Kidney (tissue), 14 donors: ENCODE measurements around the gene CDK7. TPM values are rescaled to one million over a fixed set of nuclear protein-coding genes. Genes with fewer than 3 reads are reported as not detected.

Source experiments
- DNase-seq, 5 donors: peaks; one replicate each; pipeline ENCODE4 v3.0.0-alpha.2; 2013 to 2020
- FAIRE-seq: peaks from 2 replicates; lab custom pipeline; 2012; peaks lifted over from hg19 to GRCh38; lab: Jason Lieb, UNC
- H3K27ac ChIP-seq, 2 donors: one replicate each; pipeline ENCODE4 v1.7.0; 2013; ENCODE audit warnings: low read depth in 2 of 2, low read length in 2 of 2, inconsistent platforms in 1 of 2
- H3K27me3 ChIP-seq: one replicate; pipeline ENCODE4 v1.7.1; 2013; ENCODE audit warnings: low read length, inconsistent platforms; ENCODE audit not compliant: control insufficient read depth, insufficient read depth
- H3K36me3 ChIP-seq, 3 donors: one replicate each; pipeline versions ENCODE4 v1.7.0 to v1.7.1; 2013; ENCODE audit warnings: low read length in 3 of 3, control low read depth in 1 of 3, inconsistent platforms in 1 of 3; ENCODE audit not compliant: insufficient read depth in 3 of 3, control insufficient read depth in 2 of 3
- H3K4me1 ChIP-seq, 3 donors: one replicate each; pipeline versions ENCODE4 v1.7.0 to v1.7.1; 2013; ENCODE audit warnings: low read length in 3 of 3, inconsistent platforms in 1 of 3, low read depth in 1 of 3; ENCODE audit not compliant: control insufficient read depth in 2 of 3, insufficient read depth in 2 of 3
- H3K4me3 ChIP-seq, 3 donors: one replicate each; pipeline versions ENCODE4 v1.7.0 to v1.8.1; 2013; ENCODE audit warnings: low read length in 3 of 3, control low read depth in 1 of 3, inconsistent platforms in 1 of 3
- H3K9ac ChIP-seq, 3 donors: one replicate each; pipeline versions ENCODE4 v1.7.0 to v1.7.1; 2013; ENCODE audit warnings: low read length in 3 of 3, control low read depth in 1 of 3, inconsistent platforms in 1 of 3
- H3K9me3 ChIP-seq, 3 donors: one replicate each; pipeline versions ENCODE4 v1.7.0 to v1.7.1; 2013; ENCODE audit warnings: low read length in 3 of 3, control low read depth in 1 of 3, inconsistent platforms in 1 of 3; ENCODE audit not compliant: control insufficient read depth in 2 of 3, insufficient read depth in 1 of 3
- intact Hi-C: fragments of 100-400 bp; cut with DNase I; formaldehyde crosslinking; loops from one replicate; pipeline ENCODE4 v1.11.1; 2022
- polyA plus RNA-seq: library from polyadenylated mRNA; stranded (reverse); fragments of 350-450 nt; fragmentation: Illumina TruSeq; extraction: RNeasy Lipid Tissue Mini Kit (QIAGEN cat#74804); gene quantifications from one replicate; pipeline ENCODE4 v1.2.3, GENCODE V29; 2014; ENCODE audit warnings: low read depth, low replicate concordance; ENCODE audit not compliant: insufficient read depth
- total RNA-seq: library from RNA; stranded (reverse); fragmentation: NEBNext Ultra II Directional; extraction: Animal tissue kit (Norgen Biotek cat#: 25700); gene quantifications from one replicate; pipeline ENCODE4 v1.2.1, GENCODE V29; 2021
- TF ChIP-seq, protein P1 (sequence below): IDR thresholded peaks from 3 replicates; pipeline ENCODE4 v1.5.1; 2012; ENCODE audit warnings: mild to moderate bottlenecking, moderate library complexity, borderline replicate concordance; ENCODE audit not compliant: insufficient read depth; ENCODE audit errors: extremely low read depth
- donor health status: control.
- donor health status: control.
- donor health status: control.
- donor health status: control.
- donor health status: control.
- donor health status: DM: yes; HTN: yes; CAD: no.
- donor health status: Normal renal cell carcinoma (clear cell type).

The CDK7 gene
- total and polyA plus RNA-seq, 2 donors from 2014 or later: 22.7 to 29.4 TPM

DNA sequence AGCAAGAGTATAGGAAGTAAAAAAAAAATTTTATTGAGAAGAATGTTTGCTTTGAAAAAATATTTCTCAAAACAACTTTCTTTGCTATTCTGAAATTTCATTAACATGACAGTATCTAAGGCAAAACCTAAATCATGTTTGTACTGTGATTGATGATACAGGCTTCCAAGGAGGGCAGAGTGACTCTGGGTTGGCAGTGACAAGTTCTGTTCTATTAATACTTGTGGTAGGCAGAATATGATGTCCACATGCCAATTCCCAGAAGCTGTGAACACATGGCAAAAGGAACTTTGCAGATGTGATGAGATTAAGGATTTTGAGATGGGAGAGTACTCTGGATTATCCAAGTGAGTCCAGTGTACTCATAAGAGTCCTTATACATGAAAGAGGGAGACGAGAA, 81.3 kb downstream of the CDK7 start:
- no peak overlapping the region for H3K9ac ChIP-seq
- TF ChIP-seq, protein P1, sequence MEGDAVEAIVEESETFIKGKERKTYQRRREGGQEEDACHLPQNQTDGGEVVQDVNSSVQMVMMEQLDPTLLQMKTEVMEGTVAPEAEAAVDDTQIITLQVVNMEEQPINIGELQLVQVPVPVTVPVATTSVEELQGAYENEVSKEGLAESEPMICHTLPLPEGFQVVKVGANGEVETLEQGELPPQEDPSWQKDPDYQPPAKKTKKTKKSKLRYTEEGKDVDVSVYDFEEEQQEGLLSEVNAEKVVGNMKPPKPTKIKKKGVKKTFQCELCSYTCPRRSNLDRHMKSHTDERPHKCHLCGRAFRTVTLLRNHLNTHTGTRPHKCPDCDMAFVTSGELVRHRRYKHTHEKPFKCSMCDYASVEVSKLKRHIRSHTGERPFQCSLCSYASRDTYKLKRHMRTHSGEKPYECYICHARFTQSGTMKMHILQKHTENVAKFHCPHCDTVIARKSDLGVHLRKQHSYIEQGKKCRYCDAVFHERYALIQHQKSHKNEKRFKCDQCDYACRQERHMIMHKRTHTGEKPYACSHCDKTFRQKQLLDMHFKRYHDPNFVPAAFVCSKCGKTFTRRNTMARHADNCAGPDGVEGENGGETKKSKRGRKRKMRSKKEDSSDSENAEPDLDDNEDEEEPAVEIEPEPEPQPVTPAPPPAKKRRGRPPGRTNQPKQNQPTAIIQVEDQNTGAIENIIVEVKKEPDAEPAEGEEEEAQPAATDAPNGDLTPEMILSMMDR: no peak
- H3K36me3 ChIP-seq: peaks cover 0 to 10% (median 2%) of the 10 kb centered on the region in 3 donors
- DNase-seq (no peak), FAIRE-seq (no peak)
- H3K27me3 ChIP-seq: no peaks in the 10 kb centered on the region
- intact Hi-C loops: no loop called here
- H3K4me1 ChIP-seq: no peaks in the 10 kb centered on the region
- H3K27ac ChIP-seq: no peak overlapping the region
- H3K9me3 ChIP-seq: no peaks in the 10 kb centered on the region
- no peak overlapping the region for H3K4me3 ChIP-seq

DNA sequence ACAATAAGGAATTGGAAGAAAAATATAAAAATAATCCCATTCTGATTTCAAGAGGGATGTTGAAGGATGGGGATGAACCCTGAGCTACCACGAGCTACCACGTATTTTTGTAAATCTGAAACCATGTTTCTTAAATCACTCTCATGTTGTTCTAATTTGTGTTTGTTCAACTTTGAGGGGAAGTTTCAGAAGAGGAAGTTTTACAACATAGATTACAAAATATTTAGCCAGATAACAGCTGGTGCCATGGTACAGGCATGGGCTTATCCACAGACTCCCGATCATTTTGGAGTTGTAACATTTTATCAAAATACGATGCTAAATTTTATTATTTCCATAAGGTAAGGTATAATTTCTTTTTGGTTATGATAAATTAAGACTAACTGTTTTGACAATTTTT, 82.7 kb downstream of the CDK7 start:
- no peaks in the 10 kb centered on the region for H3K4me1 ChIP-seq
- no peak overlapping the region for H3K9ac ChIP-seq
- no peak overlapping the region for H3K4me3 ChIP-seq
- TF ChIP-seq, protein P1: no peak
- FAIRE-seq: no peak
- H3K27ac ChIP-seq: no peak overlapping the region
- no peak for DNase-seq
- peaks cover 0 to 6% (median 2%) of the 10 kb centered on the region in 3 donors for H3K36me3 ChIP-seq
- intact Hi-C loops: no loop called here
- no peaks in the 10 kb centered on the region for H3K27me3 ChIP-seq
- no peaks in the 10 kb centered on the region for H3K9me3 ChIP-seq

DNA sequence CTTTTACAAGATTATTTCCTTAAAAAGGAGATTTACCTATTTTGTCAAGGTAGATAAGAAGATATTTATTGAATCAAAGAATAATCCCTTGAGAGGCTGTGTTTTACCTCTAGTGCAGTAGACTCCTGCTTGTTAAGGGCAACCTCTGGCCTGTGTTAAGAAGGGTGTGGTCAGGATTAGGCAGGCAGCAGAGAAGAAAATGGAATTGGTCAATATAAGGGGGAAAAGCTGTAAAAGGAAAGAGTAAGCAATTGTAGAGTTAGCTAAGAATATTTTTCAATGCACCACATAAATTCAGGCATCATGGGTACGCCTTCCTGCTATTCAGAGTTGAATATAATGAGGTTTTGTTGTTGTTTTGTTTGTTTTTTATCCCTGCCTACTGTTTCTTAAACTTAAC, 91.7 kb downstream of the CDK7 start:
- H3K27me3 ChIP-seq: no peaks in the 10 kb centered on the region
- H3K27ac ChIP-seq: no peak overlapping the region
- no peak for FAIRE-seq
- no peak overlapping the region for H3K4me3 ChIP-seq
- H3K9ac ChIP-seq: no peak overlapping the region
- no peaks in the 10 kb centered on the region for H3K4me1 ChIP-seq
- TF ChIP-seq, protein P1: no peak
- no peaks in the 10 kb centered on the region for H3K9me3 ChIP-seq
- no peak for DNase-seq
- intact Hi-C loops: no loop called here
- H3K36me3 ChIP-seq: no peaks in the 10 kb centered on the region

Other genes with a start within 250 kb of the CDK7 start
- 53.3 TPM for gene SLC30A5, start 140.9 kb upstream of the CDK7 start, total RNA-seq
- gene SLC30A5, start 140.9 kb upstream of the CDK7 start, polyA plus RNA-seq: 36.1 TPM
- gene CCNB1, start 67.7 kb upstream of the CDK7 start, total RNA-seq: 5.9 TPM
- 5.1 TPM for gene CCNB1, start 67.7 kb upstream of the CDK7 start, polyA plus RNA-seq
- gene CENPH, start 45.3 kb upstream of the CDK7 start, total RNA-seq: 3.1 TPM
- gene CENPH, start 45.3 kb upstream of the CDK7 start, polyA plus RNA-seq: 1.5 TPM
- gene CCDC125, start 97.9 kb downstream of the CDK7 start, total RNA-seq: 10.6 TPM
- gene CCDC125, start 97.9 kb downstream of the CDK7 start, polyA plus RNA-seq: 4.5 TPM
- gene AK6, start 134.6 kb downstream of the CDK7 start, total RNA-seq: 31.1 TPM
- gene AK6, start 134.6 kb downstream of the CDK7 start, polyA plus RNA-seq: 73.7 TPM
- gene TAF9, start 134.6 kb downstream of the CDK7 start, total RNA-seq: 42.4 TPM
- 46.4 TPM for gene TAF9, start 134.6 kb downstream of the CDK7 start, polyA plus RNA-seq
- gene RAD17, start 134.9 kb downstream of the CDK7 start, total RNA-seq: 26.6 TPM
- 19.7 TPM for gene RAD17, start 134.9 kb downstream of the CDK7 start, polyA plus RNA-seq
- gene MARVELD2, start 180.2 kb downstream of the CDK7 start, total RNA-seq: 41.2 TPM
- 8.5 TPM for gene MARVELD2, start 180.2 kb downstream of the CDK7 start, polyA plus RNA-seq